Right cardiac atrium (tissue), 5 donors: ENCODE measurements around the gene FAIM2. TPM values are rescaled to one million over a fixed set of nuclear protein-coding genes. Genes with fewer than 3 reads are reported as not detected.

Experiments
- ATAC-seq, 2 donors: fragments of 200-7000 bp; cut with Tn5 transposase; one replicate each; pipeline versions ENCODE4 v1.8.0 to v1.9.1; 2020; ENCODE audit warnings: moderate library complexity in 2 of 2, mild to moderate bottlenecking in 1 of 2
- DNase-seq, 3 donors: peaks; one replicate each; pipeline ENCODE4 v3.0.0-alpha.2; 2020
- H3K27ac ChIP-seq: one replicate; pipeline ENCODE4 v1.5.1; 2013; ENCODE audit warnings: mild to moderate bottlenecking, low read length, control low read depth, moderate library complexity
- H3K27me3 ChIP-seq: one replicate; pipeline ENCODE4 v1.6.1; 2013; ENCODE audit not compliant: control insufficient read depth, insufficient read depth
- H3K4me1 ChIP-seq: one replicate; pipeline ENCODE4 v1.6.1; 2013; ENCODE audit warnings: low read length; ENCODE audit not compliant: control insufficient read depth, insufficient read depth
- H3K4me3 ChIP-seq: one replicate; pipeline ENCODE4 v1.5.1; 2013; ENCODE audit warnings: low read length, control low read depth
- H3K9me3 ChIP-seq: one replicate; pipeline ENCODE4 v1.6.1; 2013; ENCODE audit warnings: low read length; ENCODE audit not compliant: control insufficient read depth
- WGBS: extraction: QIAGEN DNeasy Blood & Tissue Kit; methylation state at CpG from one replicate; pipeline ENCODE4 v1.1.7; 2013; 5-methylcytosine and 5-hydroxymethylcytosine counted together
- intact Hi-C, 4 donors: fragments of 100-400 bp; cut with DNase I; formaldehyde crosslinking; loops; one replicate each; pipeline versions ENCODE4 v1.11.0 to v1.14.0; 2022 to 2023
- polyA plus RNA-seq: library from polyadenylated mRNA; stranded (reverse); fragments of 200-250 nt; gene quantifications from one replicate; pipeline ENCODE4 v1.2.3, GENCODE V29; 2013
- total RNA-seq, 4 donors: library from RNA; stranded (reverse); fragmentation: NEBNext Ultra II Directional; extraction: Animal tissue kit (Norgen Biotek cat#: 25700); gene quantifications; one replicate each; pipeline ENCODE4 v1.2.1, GENCODE V29; 2021
- donor health status: healthy with polysubstance abuse.
- donor health status: DM: no; HTN: yes; CAD: no.
- donor health status: DM: no; HTN: no; CAD: no.
- donor health status: DM: no; HTN: yes; CAD: no; lungs with severe emphysema.
- donor health status: DM: yes; HTN: yes; CAD: no.

Gene FAIM2
- total and polyA plus RNA-seq, 5 donors, result 10.4 to 37.4 (median 23.7) TPM

- H3K4me1 ChIP-seq, result no peaks in the 10 kb centered on the region
- 81% methylated on average over 3 of the region's 3 CpGs for WGBS
- H3K9me3 ChIP-seq, result no peaks in the 10 kb centered on the region
- H3K4me3 ChIP-seq, result no peak overlapping the region
- no peak overlapping the region for H3K27ac ChIP-seq
- ATAC-seq (no peak), DNase-seq (no peak)
- no peaks in the 10 kb centered on the region for H3K27me3 ChIP-seq
- intact Hi-C loops, result loop anchor here in 1 of 4 donors (10.0 kb wide), 1 partner anchor 82 kb away; no protein-coding TSS in a partner anchor
These were observed 42.8 kb upstream of the FAIM2 start for GRCh38 chr12:49946497-49946896.

GRCh38 chr12:49946086-49946485, 42.4 kb upstream of the FAIM2 start:
- intact Hi-C loops, result loop anchor here in 1 of 4 donors (10.0 kb wide), 1 partner anchor 81 kb away; no protein-coding TSS in a partner anchor
- Histone ChIP-seq H3K9me3 (no peaks in the 10 kb centered on the region), H3K27ac (no peak overlapping the region), H3K27me3 (no peaks in the 10 kb centered on the region), H3K4me3 (no peak overlapping the region), H3K4me1 (no peaks in the 10 kb centered on the region)
- DNase-seq, result no peak
- 90% methylated on average over 9 of the region's 9 CpGs for WGBS
- no peak for ATAC-seq

GRCh38 chr12:49945394-49946080, 41.8 kb upstream of the FAIM2 start:
- 7% methylated on average over 28 of the region's 28 CpGs for WGBS
- Histone ChIP-seq H3K4me3 (no peak overlapping the region), H3K27me3 (no peaks in the 10 kb centered on the region)

GRCh38 chr12:49944718-49945117, 41.0 kb upstream of the FAIM2 start:
- ATAC-seq (no peak), DNase-seq (no peak)
- intact Hi-C loops, result loop anchor here in 3 of 4 donors (5.0 to 10.0 kb wide), 3 partner anchors 72 to 80 kb away; no protein-coding TSS in a partner anchor
- H3K9me3 ChIP-seq, result no peaks in the 10 kb centered on the region
- H3K4me3 ChIP-seq, result no peak overlapping the region
- H3K27ac ChIP-seq, result no peak overlapping the region
- WGBS, result 94% methylated on average over 3 of the region's 3 CpGs
- H3K27me3 ChIP-seq, result no peaks in the 10 kb centered on the region
- H3K4me1 ChIP-seq, result peaks cover under 1% of the 10 kb centered on the region

More at GRCh38 chr12:49945394-49946080, 41.8 kb upstream of the FAIM2 start:
- peak overlapping the region; percentile 26 for H3K27ac ChIP-seq
- DNase-seq (peak; percentile 89 to 95 (median 95)), ATAC-seq (peak; percentile 93 to 96)
- no peaks in the 10 kb centered on the region for H3K4me1 ChIP-seq
- intact Hi-C loops, result loop anchor here in 1 of 4 donors (10.0 kb wide), 1 partner anchor 81 kb away; no protein-coding TSS in a partner anchor
- no peaks in the 10 kb centered on the region for H3K9me3 ChIP-seq

GRCh38 chr12:49944046-49944445, 40.3 kb upstream of the FAIM2 start:
- H3K9me3 ChIP-seq, result no peaks in the 10 kb centered on the region
- H3K27ac ChIP-seq, result no peak overlapping the region
- WGBS, result 87% methylated on average over 5 of the region's 5 CpGs
- intact Hi-C loops, result loop anchor here in 3 of 4 donors (5.0 to 10.0 kb wide), 3 partner anchors 72 to 79 kb away; no protein-coding TSS in a partner anchor
- peaks cover 3% of the 10 kb centered on the region for H3K4me1 ChIP-seq
- no peak for ATAC-seq
- no peak for DNase-seq
- H3K4me3 ChIP-seq, result no peak overlapping the region
- H3K27me3 ChIP-seq, result no peaks in the 10 kb centered on the region

GRCh38 chr12:49943625-49943960, 39.9 kb upstream of the FAIM2 start:
- Histone ChIP-seq H3K9me3 (no peaks in the 10 kb centered on the region), H3K27me3 (no peaks in the 10 kb centered on the region), H3K4me3 (no peak overlapping the region), H3K27ac (no peak overlapping the region), H3K4me1 (peaks cover 3% of the 10 kb centered on the region)
- no peak for ATAC-seq
- no peak for DNase-seq
- 93% methylated on average over 1 of the region's 1 CpG for WGBS
- intact Hi-C loops, result loop anchor here in 3 of 4 donors (5.0 to 10.0 kb wide), 3 partner anchors 71 to 79 kb away; no protein-coding TSS in a partner anchor

- 81% methylated on average over 14 of the region's 14 CpGs for WGBS
- peaks cover 3% of the 10 kb centered on the region for H3K4me1 ChIP-seq
- H3K27me3 ChIP-seq, result no peaks in the 10 kb centered on the region
- ATAC-seq (no peak), DNase-seq (no peak)
- no peak overlapping the region for H3K4me3 ChIP-seq
- intact Hi-C loops, result loop anchor here in 3 of 4 donors (5.0 to 10.0 kb wide), 3 partner anchors 71 to 78 kb away; no protein-coding TSS in a partner anchor
- no peaks in the 10 kb centered on the region for H3K9me3 ChIP-seq
- no peak overlapping the region for H3K27ac ChIP-seq
These were observed 39.4 kb upstream of the FAIM2 start for GRCh38 chr12:49942921-49943624.

GRCh38 chr12:49942512-49942893, 38.8 kb upstream of the FAIM2 start:
- no peaks in the 10 kb centered on the region for H3K27me3 ChIP-seq
- no peaks in the 10 kb centered on the region for H3K9me3 ChIP-seq
- ATAC-seq (no peak), DNase-seq (no peak)
- H3K4me3 ChIP-seq, result no peak overlapping the region
- no peak overlapping the region for H3K27ac ChIP-seq
- H3K4me1 ChIP-seq, result peaks cover 3% of the 10 kb centered on the region
- 89% methylated on average over 3 of the region's 3 CpGs for WGBS
- intact Hi-C loops, result loop anchor here in 3 of 4 donors (5.0 to 10.0 kb wide), 3 partner anchors 70 to 78 kb away; no protein-coding TSS in a partner anchor

GRCh38 chr12:49941556-49942511, 38.1 kb upstream of the FAIM2 start:
- no peak overlapping the region for H3K27ac ChIP-seq
- 84% methylated on average over 13 of the region's 13 CpGs for WGBS
- H3K27me3 ChIP-seq, result no peaks in the 10 kb centered on the region
- ATAC-seq, result no peak
- no peak overlapping the region for H3K4me3 ChIP-seq
- H3K4me1 ChIP-seq, result peaks cover 3% of the 10 kb centered on the region
- intact Hi-C loops, result loop anchor here in 3 of 4 donors (5.0 to 10.0 kb wide), 3 partner anchors 70 to 77 kb away; no protein-coding TSS in a partner anchor
- DNase-seq, result no peak
- no peaks in the 10 kb centered on the region for H3K9me3 ChIP-seq

GRCh38 chr12:49939707-49940106, 36.0 kb upstream of the FAIM2 start:
- intact Hi-C loops, result loop anchor here in 3 of 4 donors (5.0 to 10.0 kb wide), 3 partner anchors 67 to 75 kb away; no protein-coding TSS in a partner anchor
- ATAC-seq, result peak; percentile 15 to 45
- Histone ChIP-seq H3K27ac (peak overlapping the region; percentile 15), H3K4me3 (no peak overlapping the region), H3K9me3 (no peaks in the 10 kb centered on the region), H3K27me3 (no peaks in the 10 kb centered on the region), H3K4me1 (peaks cover 3% of the 10 kb centered on the region)
- no peak for DNase-seq
- 94% methylated on average over 1 of the region's 1 CpG for WGBS
